Smooth muscle cell of bladder (primary cell): ENCODE measurements around the gene ARHGEF18. TPM values are rescaled to one million over a fixed set of nuclear protein-coding genes. Genes with fewer than 3 reads are reported as not detected.

Source experiments
- total RNA-seq: library from RNA; depleted of rRNA; stranded (reverse); fragments of >200 nt; gene quantifications from 2 replicates; pipeline ENCODE4 v1.2.3, GENCODE V29; 2014

ARHGEF18 gene
- total RNA-seq = 26.6 and 28.7 TPM in 2 replicates

GRCh38 chr19:7348587-7349230 lies at the start of gene ARHGEF18:
Gene ARHGEF18, plus strand, starts transcription at chr19:7348937. Its CDS starts 13,954 bp downstream, at chr19:7362891.

Other genes starting within 250 kb of the ARHGEF18 start
- gene INSR, start 54.5 kb upstream of the ARHGEF18 start, total RNA-seq = 20.2 and 31.3 TPM in 2 replicates
- gene PEX11G, start 140.1 kb downstream of the ARHGEF18 start, total RNA-seq = 2.2 and 3.8 TPM in 2 replicates
- 8.5 and 11.4 TPM in 2 replicates for gene ZNF358, start 167.2 kb downstream of the ARHGEF18 start, total RNA-seq
- 3.8 and 5.6 TPM in 2 replicates for gene MCOLN1, start 173.7 kb downstream of the ARHGEF18 start, total RNA-seq
- gene PNPLA6, start 186.8 kb downstream of the ARHGEF18 start, total RNA-seq = 38.5 and 63.0 TPM in 2 replicates
- gene CAMSAP3, start 246.9 kb downstream of the ARHGEF18 start, total RNA-seq = not detected in 2 replicates